Measurements from ENCODE around the gene MKI67.

DNA sequence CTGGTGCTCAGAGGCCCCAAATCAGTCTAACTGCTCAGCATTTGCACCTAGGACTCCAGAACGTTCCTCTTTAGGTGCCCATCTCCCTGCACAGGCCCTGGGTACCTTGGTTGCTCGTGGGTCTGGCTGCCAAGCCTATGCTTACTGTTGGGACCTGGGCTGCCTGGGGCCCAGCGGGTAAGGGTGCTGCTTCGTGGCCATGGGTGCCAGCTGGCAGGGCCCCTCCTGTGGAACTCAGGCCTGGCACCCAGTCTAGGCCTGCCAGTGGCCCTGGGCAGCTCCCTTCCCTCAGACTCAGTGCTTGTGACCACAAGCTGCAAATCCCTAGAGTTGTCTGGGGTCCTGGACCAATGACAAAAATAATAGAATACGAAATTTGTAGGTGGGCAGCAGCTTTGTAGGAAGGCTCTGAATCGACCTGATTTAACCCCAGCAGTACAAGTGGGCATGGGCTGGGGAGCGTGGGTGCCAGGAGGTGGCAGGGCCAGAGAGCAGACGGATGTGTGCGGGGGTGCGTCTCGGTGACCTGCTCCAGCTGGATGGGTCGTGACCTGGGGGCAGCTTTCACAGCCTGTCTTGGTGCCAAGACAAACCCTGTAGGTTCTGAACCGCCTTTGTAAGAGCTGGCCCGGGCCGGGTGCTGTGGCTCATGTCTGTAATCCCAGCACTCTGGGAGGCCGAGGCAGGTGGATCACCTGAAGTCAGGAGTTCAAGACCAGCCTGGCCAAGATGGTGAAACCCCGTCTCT, 69.7 kb downstream of the MKI67 start:
- TF ChIP-seq, protein P1, sequence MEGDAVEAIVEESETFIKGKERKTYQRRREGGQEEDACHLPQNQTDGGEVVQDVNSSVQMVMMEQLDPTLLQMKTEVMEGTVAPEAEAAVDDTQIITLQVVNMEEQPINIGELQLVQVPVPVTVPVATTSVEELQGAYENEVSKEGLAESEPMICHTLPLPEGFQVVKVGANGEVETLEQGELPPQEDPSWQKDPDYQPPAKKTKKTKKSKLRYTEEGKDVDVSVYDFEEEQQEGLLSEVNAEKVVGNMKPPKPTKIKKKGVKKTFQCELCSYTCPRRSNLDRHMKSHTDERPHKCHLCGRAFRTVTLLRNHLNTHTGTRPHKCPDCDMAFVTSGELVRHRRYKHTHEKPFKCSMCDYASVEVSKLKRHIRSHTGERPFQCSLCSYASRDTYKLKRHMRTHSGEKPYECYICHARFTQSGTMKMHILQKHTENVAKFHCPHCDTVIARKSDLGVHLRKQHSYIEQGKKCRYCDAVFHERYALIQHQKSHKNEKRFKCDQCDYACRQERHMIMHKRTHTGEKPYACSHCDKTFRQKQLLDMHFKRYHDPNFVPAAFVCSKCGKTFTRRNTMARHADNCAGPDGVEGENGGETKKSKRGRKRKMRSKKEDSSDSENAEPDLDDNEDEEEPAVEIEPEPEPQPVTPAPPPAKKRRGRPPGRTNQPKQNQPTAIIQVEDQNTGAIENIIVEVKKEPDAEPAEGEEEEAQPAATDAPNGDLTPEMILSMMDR (IDR thresholded peaks at IDR 0.05; ENCODE audit: poor library complexity, severe bottlenecking): no peak
- TF ChIP-seq EZH2 (IDR thresholded peaks at IDR 0.05; ENCODE audit: borderline replicate concordance, insufficient read depth, low read length, poor library complexity, severe bottlenecking) (no peak), RAD21 (conservative IDR thresholded peaks at IDR 0.05) (no peak), POLR2AphosphoS5 (IDR thresholded peaks at IDR 0.05) (no peak), EP300 (conservative IDR thresholded peaks at IDR 0.05; ENCODE audit: poor library complexity, severe bottlenecking) (no peak)
